Vagina (tissue), 2 donors: ENCODE results near the gene CDCA8. TPM values are rescaled to one million over a fixed set of nuclear protein-coding genes. Genes with fewer than 3 reads are reported as not detected.

ENCODE experiments used
- DNase-seq, 2 donors: peaks; one replicate each; pipeline ENCODE4 v3.0.0-alpha.2; 2017; ENCODE audit errors: extremely low spot score in 2 of 2
- H3K27ac ChIP-seq: fragments of 200-600 bp; sonication (generic); one replicate; pipeline ENCODE4 v1.5.1; 2019
- H3K27me3 ChIP-seq: fragments of 200-600 bp; sonication (generic); one replicate; pipeline ENCODE4 v1.5.1; 2019
- H3K36me3 ChIP-seq, 2 donors: fragments of 200-600 bp; sonication (generic); one replicate each; pipeline ENCODE4 v1.5.1; 2017 to 2019
- H3K4me1 ChIP-seq: fragments of 200-600 bp; sonication (generic); one replicate; pipeline ENCODE4 v1.5.1; 2019
- H3K4me3 ChIP-seq, 2 donors: fragments of 200-600 bp; sonication (generic); 1 replicate in 1 of 2; 2 replicates in 1 of 2; pipeline ENCODE4 v1.5.1; 2016 to 2019
- H3K9me3 ChIP-seq: fragments of 200-600 bp; sonication (generic); one replicate; pipeline ENCODE4 v1.5.1; 2019
- CTCF ChIP-seq, 3 experiments: fragments of 450-650 bp in 2 of 3; fragments of 200-600 bp in 1 of 3; sonication (generic) in 1 of 3; IDR thresholded peaks; one replicate each; pipeline ENCODE4 v1.5.1; 2017 to 2019; ENCODE audit warnings: antibody characterized with exemption in 3 of 3, mild to moderate bottlenecking in 2 of 3, moderate library complexity in 2 of 3
- POLR2A ChIP-seq, 2 donors: fragments of 450-650 bp; IDR thresholded peaks; one replicate each; pipeline ENCODE4 v1.6.1; 2017; ENCODE audit warnings: antibody characterized with exemption in 2 of 2, mild to moderate bottlenecking in 2 of 2, moderate library complexity in 2 of 2
- POLR2AphosphoS5 ChIP-seq, 2 donors: sonication (generic); formaldehyde crosslinking; IDR thresholded peaks; one replicate each; pipeline ENCODE4 v1.9.0; 2017; ENCODE audit warnings: antibody characterized with exemption in 2 of 2, mild to moderate bottlenecking in 2 of 2, low read depth in 1 of 2; ENCODE audit not compliant: insufficient read depth in 1 of 2
- intact Hi-C: fragments of 100-400 bp; cut with DNase I; formaldehyde crosslinking; loops from one replicate; pipeline ENCODE4 v1.15.1; 2023
- total RNA-seq: library from RNA; depleted of rRNA; stranded (reverse); fragments of >200 nt; gene quantifications from one replicate; pipeline ENCODE4 v1.2.3, GENCODE V29; 2016

The CDCA8 gene
- total RNA-seq, 1 donor from 2014 or later, result 2.2 TPM

GRCh38 chr1:37714689-37715088 is 22.4 kb downstream of the CDCA8 start:
- H3K9me3 ChIP-seq, result no peaks in the 10 kb centered on the region
- no peaks in the 10 kb centered on the region for H3K4me1 ChIP-seq
- H3K27me3 ChIP-seq, result no peaks in the 10 kb centered on the region
- TF ChIP-seq CTCF (IDR thresholded peaks at IDR 0.05) (no peak), POLR2A (IDR thresholded peaks at IDR 0.05) (no peak), POLR2AphosphoS5 (IDR thresholded peaks at IDR 0.05; ENCODE audit: insufficient read depth in 1 of 2, low read depth in 1 of 2) (no peak)
- no peak overlapping the region for H3K4me3 ChIP-seq
- no peak for DNase-seq
- H3K36me3 ChIP-seq, result no peaks in the 10 kb centered on the region
- no peak overlapping the region for H3K27ac ChIP-seq
- intact Hi-C loops, result no loop called here

GRCh38 chr1:37716321-37716720 is 24.0 kb downstream of the CDCA8 start:
- DNase-seq, result no peak
- no peaks in the 10 kb centered on the region for H3K4me1 ChIP-seq

GRCh38 chr1:37717631-37718030 is 25.3 kb downstream of the CDCA8 start:
- no peak overlapping the region for H3K27ac ChIP-seq
- no peaks in the 10 kb centered on the region for H3K9me3 ChIP-seq
- no peak overlapping the region for H3K4me3 ChIP-seq
- intact Hi-C loops, result no loop called here
- no peaks in the 10 kb centered on the region for H3K27me3 ChIP-seq
- H3K36me3 ChIP-seq, result no peaks in the 10 kb centered on the region
- no peaks in the 10 kb centered on the region for H3K4me1 ChIP-seq
- TF ChIP-seq CTCF (IDR thresholded peaks at IDR 0.05) (no peak), POLR2A (IDR thresholded peaks at IDR 0.05) (no peak), POLR2AphosphoS5 (IDR thresholded peaks at IDR 0.05; ENCODE audit: insufficient read depth in 1 of 2, low read depth in 1 of 2) (no peak)
- no peak for DNase-seq

More at GRCh38 chr1:37716321-37716720, 24.0 kb downstream of the CDCA8 start:
- no peak overlapping the region for H3K4me3 ChIP-seq
- TF ChIP-seq POLR2A (IDR thresholded peaks at IDR 0.05), result no peak
- TF ChIP-seq POLR2AphosphoS5 (IDR thresholded peaks at IDR 0.05; ENCODE audit: insufficient read depth in 1 of 2, low read depth in 1 of 2), result no peak
- no peak for TF ChIP-seq CTCF (IDR thresholded peaks at IDR 0.05)
- no peaks in the 10 kb centered on the region for H3K27me3 ChIP-seq
- no peaks in the 10 kb centered on the region for H3K36me3 ChIP-seq
- no peaks in the 10 kb centered on the region for H3K9me3 ChIP-seq
- H3K27ac ChIP-seq, result no peak overlapping the region
- intact Hi-C loops, result no loop called here

GRCh38 chr1:37718181-37718900 is 26.0 kb downstream of the CDCA8 start:
- Histone ChIP-seq H3K9me3 (no peaks in the 10 kb centered on the region), H3K4me1 (no peaks in the 10 kb centered on the region), H3K27ac (no peak overlapping the region), H3K27me3 (no peaks in the 10 kb centered on the region), H3K36me3 (no peaks in the 10 kb centered on the region), H3K4me3 (no peak overlapping the region)
- intact Hi-C loops, result no loop called here
- TF ChIP-seq CTCF (IDR thresholded peaks at IDR 0.05) (no peak), POLR2AphosphoS5 (IDR thresholded peaks at IDR 0.05; ENCODE audit: insufficient read depth in 1 of 2, low read depth in 1 of 2) (no peak), POLR2A (IDR thresholded peaks at IDR 0.05) (no peak)
- no peak for DNase-seq

GRCh38 chr1:37718901-37719571 is 26.7 kb downstream of the CDCA8 start:
- Histone ChIP-seq H3K36me3 (no peaks in the 10 kb centered on the region), H3K4me3 (no peak overlapping the region), H3K9me3 (no peaks in the 10 kb centered on the region), H3K27me3 (no peaks in the 10 kb centered on the region), H3K4me1 (no peaks in the 10 kb centered on the region), H3K27ac (no peak overlapping the region)
- TF ChIP-seq POLR2A (IDR thresholded peaks at IDR 0.05), result no peak
- peak in 1 of 2 donors; percentile 26 for TF ChIP-seq POLR2AphosphoS5 (IDR thresholded peaks at IDR 0.05; ENCODE audit: insufficient read depth in 1 of 2, low read depth in 1 of 2)
- intact Hi-C loops, result no loop called here
- DNase-seq, result no peak
